WERI-Rb-1 (cell line): Measurements from ENCODE around the gene ARHGDIB.

Source experiments
- DNase-seq: peaks from one replicate; pipeline ENCODE4 v3.0.0-alpha.2; 2020
- H3K27ac ChIP-seq: fragments of 250-450 bp; sonication (Bioruptor Pico); 2 replicates; pipeline ENCODE4 v1.5.1; 2020; ENCODE audit warnings: mild to moderate bottlenecking, moderate library complexity
- H3K27me3 ChIP-seq: fragments of 250-450 bp; sonication (Bioruptor Pico); 2 replicates; pipeline ENCODE4 v1.5.1; 2021; ENCODE audit warnings: mild to moderate bottlenecking, low read depth, moderate library complexity; ENCODE audit not compliant: insufficient read depth, severe bottlenecking
- H3K36me3 ChIP-seq: fragments of 250-450 bp; sonication (Bioruptor Pico); 2 replicates; pipeline ENCODE4 v1.5.1; 2020; ENCODE audit warnings: mild to moderate bottlenecking, moderate library complexity
- H3K4me3 ChIP-seq: 2 replicates; pipeline ENCODE4 v1.5.1; 2011; ENCODE audit warnings: low read depth, mild to moderate bottlenecking, control low read depth, low read length
- H3K9me3 ChIP-seq: fragments of 250-450 bp; sonication (Bioruptor Pico); 2 replicates; pipeline ENCODE4 v1.5.1; 2021; ENCODE audit warnings: mild to moderate bottlenecking, moderate library complexity; ENCODE audit not compliant: severe bottlenecking
- CTCF ChIP-seq: IDR thresholded peaks from 2 replicates; pipeline ENCODE4 v1.5.1; 2011; ENCODE audit warnings: low read depth, mild to moderate bottlenecking, control low read depth, inconsistent platforms, low read length

Gene ARHGDIB

GRCh38 chr12:14982991-14983390, 21.6 kb upstream of the ARHGDIB start:
- no peak overlapping the region for H3K4me3 ChIP-seq
- no peaks in the 10 kb centered on the region for H3K9me3 ChIP-seq
- peaks cover 11% of the 10 kb centered on the region for H3K36me3 ChIP-seq
- H3K27me3 ChIP-seq, result no peaks in the 10 kb centered on the region
- TF ChIP-seq CTCF, result no peak
- H3K27ac ChIP-seq, result no peak overlapping the region
- DNase-seq, result no peak

- DNase-seq, result no peak
- peaks cover 11% of the 10 kb centered on the region for H3K36me3 ChIP-seq
- no peak for TF ChIP-seq CTCF
- H3K27ac ChIP-seq, result no peak overlapping the region
- H3K9me3 ChIP-seq, result no peaks in the 10 kb centered on the region
- no peak overlapping the region for H3K4me3 ChIP-seq
- H3K27me3 ChIP-seq, result no peaks in the 10 kb centered on the region
Observed at GRCh38 chr12:14982562-14982961, 21.2 kb upstream of the ARHGDIB start.

GRCh38 chr12:14981049-14981448, 19.6 kb upstream of the ARHGDIB start:
- Histone ChIP-seq H3K9me3 (no peaks in the 10 kb centered on the region), H3K36me3 (peaks cover 11% of the 10 kb centered on the region), H3K4me3 (no peak overlapping the region), H3K27ac (no peak overlapping the region), H3K27me3 (no peaks in the 10 kb centered on the region)
- no peak for TF ChIP-seq CTCF
- no peak for DNase-seq

DNA sequence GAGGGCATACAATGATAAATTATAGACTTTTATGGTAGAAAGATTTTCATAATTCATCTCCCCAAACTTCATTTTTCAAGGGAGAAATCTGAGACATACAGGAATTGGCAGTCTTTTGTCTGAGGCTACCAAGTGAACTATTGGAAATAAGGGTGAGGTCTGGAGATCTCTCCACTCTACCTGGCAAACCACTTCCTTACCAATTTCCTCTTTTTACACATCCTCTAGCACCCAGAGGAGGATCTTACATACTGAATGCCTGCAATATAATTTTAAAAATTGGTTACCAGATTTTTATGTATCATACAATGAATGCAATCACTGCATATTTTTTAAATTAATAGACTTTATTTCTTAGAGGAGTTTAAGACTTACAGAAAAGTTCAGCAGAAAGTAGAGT, 18.1 kb upstream of the ARHGDIB start:
- DNase-seq, result no peak
- H3K36me3 ChIP-seq, result peaks cover 11% of the 10 kb centered on the region
- H3K27me3 ChIP-seq, result no peaks in the 10 kb centered on the region
- no peak overlapping the region for H3K27ac ChIP-seq
- H3K4me3 ChIP-seq, result no peak overlapping the region
- no peak for TF ChIP-seq CTCF
- no peaks in the 10 kb centered on the region for H3K9me3 ChIP-seq

GRCh38 chr12:14976658-14977057, 15.3 kb upstream of the ARHGDIB start:
- TF ChIP-seq CTCF, result no peak
- no peak for DNase-seq
- no peak overlapping the region for H3K27ac ChIP-seq

GRCh38 chr12:14975457-14975856, 14.1 kb upstream of the ARHGDIB start:
- no peak for DNase-seq
- peak overlapping the region; percentile 80 for H3K27ac ChIP-seq
- H3K27me3 ChIP-seq, result no peaks in the 10 kb centered on the region
- no peak overlapping the region for H3K4me3 ChIP-seq
- no peaks in the 10 kb centered on the region for H3K9me3 ChIP-seq
- peaks cover 5% of the 10 kb centered on the region for H3K36me3 ChIP-seq
- TF ChIP-seq CTCF, result no peak

More at GRCh38 chr12:14976658-14977057, 15.3 kb upstream of the ARHGDIB start:
- H3K9me3 ChIP-seq, result no peaks in the 10 kb centered on the region
- H3K4me3 ChIP-seq, result no peak overlapping the region
- peaks cover 10% of the 10 kb centered on the region for H3K36me3 ChIP-seq
- no peaks in the 10 kb centered on the region for H3K27me3 ChIP-seq
